H1 (cell line): ENCODE data around the gene RAB26. TPM values are rescaled to one million over a fixed set of nuclear protein-coding genes. Genes with fewer than 3 reads are reported as not detected.
A peak's percentile ranks its signal among the peaks of the same experiment; 100 is the strongest.

Experiments used
- CTCF ChIA-PET: fragments of 300-600 bp; sonication (Branson Sonifier 250); formaldehyde crosslinking; loops from one replicate; lab custom pipeline; 2021; ENCODE audit not compliant: partially characterized antibody; lab: Charles Lee
- POLR2A ChIA-PET: fragments of 300-600 bp; sonication (Branson Sonifier 250); formaldehyde crosslinking; loops from one replicate; lab custom pipeline; 2021; ENCODE audit warnings: inconsistent platforms; ENCODE audit not compliant: partially characterized antibody; lab: Charles Lee
- DNase-seq, 2 experiments: peaks; one replicate each; pipeline versions ENCODE4 v3.0.0 to v3.0.0-alpha.2; 2010 to 2022; ENCODE audit warnings: low spot score in 2 of 2, low read depth in 1 of 2, mixed read lengths in 1 of 2
- FAIRE-seq: peaks from 2 replicates; lab custom pipeline; 2011; peaks lifted over from hg19 to GRCh38; lab: Jason Lieb, UNC
- H2AFZ ChIP-seq: 2 replicates; pipeline ENCODE4 v1.8.1; 2012; ENCODE audit warnings: low read length, inconsistent platforms
- H2AK5ac ChIP-seq: 2 replicates; pipeline ENCODE4 v1.6.1; 2013; ENCODE audit warnings: low read depth, low read length
- H2BK120ac ChIP-seq: replicated peaks from 2 replicates; pipeline ENCODE3; 2013; ENCODE audit warnings: low read depth, low read length, inconsistent platforms
- H2BK12ac ChIP-seq: 2 replicates; pipeline ENCODE4 v1.6.1; 2013; ENCODE audit warnings: low read depth, low read length
- H2BK15ac ChIP-seq: 2 replicates; pipeline ENCODE4 v1.6.1; 2013; ENCODE audit warnings: low read length
- H2BK20ac ChIP-seq: 2 replicates; pipeline ENCODE4 v1.6.1; 2013; ENCODE audit warnings: low read length
- H2BK5ac ChIP-seq: 2 replicates; pipeline ENCODE4 v1.6.1; 2013; ENCODE audit warnings: low read depth, low read length
- H3K14ac ChIP-seq: 2 replicates; pipeline ENCODE4 v1.6.1; 2013; ENCODE audit warnings: inconsistent platforms; ENCODE audit not compliant: insufficient read length
- H3K18ac ChIP-seq: 2 replicates; pipeline ENCODE4 v1.6.1; 2013; ENCODE audit warnings: low read length; ENCODE audit errors: extremely low read depth
- H3K23ac ChIP-seq: 2 replicates; pipeline ENCODE4 v1.6.1; 2013; ENCODE audit warnings: inconsistent platforms; ENCODE audit not compliant: insufficient read length
- H3K23me2 ChIP-seq: 2 replicates; pipeline ENCODE4 v1.6.1; 2013; ENCODE audit warnings: low read depth, low read length
- H3K27ac ChIP-seq: 2 replicates; pipeline ENCODE4 v1.6.1; 2011; ENCODE audit warnings: low read depth, low read length, inconsistent platforms
- H3K27me3 ChIP-seq, 4 experiments: replicated peaks in 1 of 4; 1 replicate in 1 of 4; 2 replicates in 3 of 4; pipeline versions ENCODE4 v1.6.1 to v1.8.1; 2011 to 2013; ENCODE audit warnings: low read length in 3 of 4, mild to moderate bottlenecking in 3 of 4, inconsistent platforms in 2 of 4, mixed read lengths in 2 of 4, moderate library complexity in 1 of 4; ENCODE audit not compliant: control insufficient read depth in 3 of 4, insufficient read depth in 3 of 4; ENCODE audit errors: extremely low read depth in 1 of 4
- H3K36me3 ChIP-seq, 4 experiments: 2 replicates each; pipeline versions ENCODE4 v1.6.1 to v1.8.1; 2011 to 2013; ENCODE audit warnings: mild to moderate bottlenecking in 4 of 4, low read length in 3 of 4, moderate library complexity in 2 of 4, control low read depth in 1 of 4, inconsistent platforms in 1 of 4; ENCODE audit not compliant: insufficient read depth in 4 of 4, control insufficient read depth in 2 of 4
- H3K4ac ChIP-seq: replicated peaks from 2 replicates; pipeline ENCODE3; 2013; ENCODE audit warnings: low read length, low read depth, mixed read lengths, inconsistent platforms; ENCODE audit not compliant: insufficient read length
- H3K4me1 ChIP-seq, 4 experiments: replicated peaks in 1 of 4; 1 replicate in 1 of 4; 2 replicates in 3 of 4; pipeline versions ENCODE4 v1.6.1 to v1.8.1; 2011 to 2013; ENCODE audit warnings: low read length in 3 of 4, inconsistent platforms in 2 of 4, mixed read lengths in 1 of 4; ENCODE audit not compliant: insufficient read depth in 4 of 4, control insufficient read depth in 3 of 4
- H3K4me2 ChIP-seq, 2 experiments: 2 replicates each; pipeline versions ENCODE4 v1.6.1 to v1.8.1; 2011 to 2013; ENCODE audit warnings: low read depth in 2 of 2, low read length in 2 of 2, control low read depth in 1 of 2, inconsistent platforms in 1 of 2, mild to moderate bottlenecking in 1 of 2; ENCODE audit not compliant: insufficient read depth in 1 of 2
- H3K4me3 ChIP-seq, 4 experiments: fragments of 200-600, 300-600 bp in 1 of 4; sonication (generic), shearing (Covaris generic), sonication (Bioruptor Twin) in 1 of 4; 2 replicates each; pipeline versions ENCODE4 v1.5.1 to v1.8.1; 2011 to 2016; ENCODE audit warnings: low read length in 4 of 4, low read depth in 3 of 4, control low read depth in 2 of 4, inconsistent platforms in 2 of 4, mild to moderate bottlenecking in 2 of 4, mixed read lengths in 1 of 4, moderate library complexity in 1 of 4; ENCODE audit not compliant: insufficient read depth in 2 of 4; ENCODE audit errors: extremely low read depth in 1 of 4
- H3K56ac ChIP-seq: replicated peaks from 2 replicates; pipeline ENCODE3; 2013; ENCODE audit warnings: low read depth, mild to moderate bottlenecking, mixed read lengths, low read length, inconsistent platforms; ENCODE audit not compliant: insufficient read length
- H3K79me1 ChIP-seq: 2 replicates; pipeline ENCODE4 v1.6.1; 2013; ENCODE audit warnings: low read depth, low read length, control low read depth
- H3K79me2 ChIP-seq, 2 experiments: 2 replicates each; pipeline versions ENCODE4 v1.6.1 to v1.8.1; 2012 to 2013; ENCODE audit warnings: low read length in 2 of 2, mild to moderate bottlenecking in 2 of 2, inconsistent platforms in 1 of 2; ENCODE audit not compliant: insufficient read depth in 2 of 2, control insufficient read depth in 1 of 2
- H3K9ac ChIP-seq, 4 experiments: replicated peaks in 1 of 4; 1 replicate in 1 of 4; 2 replicates in 3 of 4; pipeline versions ENCODE4 v1.6.1 to v1.8.1; 2011 to 2013; ENCODE audit warnings: low read depth in 3 of 4, low read length in 3 of 4, control low read depth in 2 of 4, mild to moderate bottlenecking in 2 of 4, moderate library complexity in 2 of 4, inconsistent platforms in 1 of 4; ENCODE audit errors: extremely low read depth in 1 of 4
- H3K9me3 ChIP-seq, 2 experiments: 2 replicates each; pipeline versions ENCODE4 v1.6.1 to v1.8.1; 2012 to 2013; ENCODE audit warnings: mild to moderate bottlenecking in 2 of 2, moderate library complexity in 2 of 2, control low read depth in 1 of 2, inconsistent platforms in 1 of 2, low read depth in 1 of 2, low read length in 1 of 2, mixed read lengths in 1 of 2; ENCODE audit not compliant: insufficient read depth in 2 of 2
- H4K20me1 ChIP-seq, 2 experiments: replicated peaks in 1 of 2; 2 replicates each; pipeline versions ENCODE3 to v1.8.1; 2011 to 2013; ENCODE audit warnings: inconsistent platforms in 2 of 2, low read length in 2 of 2, mild to moderate bottlenecking in 1 of 2; ENCODE audit not compliant: insufficient read depth in 2 of 2, control insufficient read depth in 1 of 2
- H4K5ac ChIP-seq: 2 replicates; pipeline ENCODE4 v1.6.1; 2013; ENCODE audit warnings: low read length, low read depth, mixed read lengths, inconsistent platforms; ENCODE audit not compliant: insufficient read length
- H4K8ac ChIP-seq: 2 replicates; pipeline ENCODE4 v1.8.0; 2013; ENCODE audit warnings: mild to moderate bottlenecking, moderate library complexity, low read length, inconsistent platforms; ENCODE audit not compliant: insufficient read depth; ENCODE audit errors: extremely low read depth
- H4K91ac ChIP-seq: replicated peaks from 2 replicates; pipeline ENCODE3; 2013; ENCODE audit warnings: low read length, mixed read lengths, inconsistent platforms; ENCODE audit not compliant: insufficient read length
- KDM1A ChIP-seq: fragments of 200-600, 300-600 bp; sonication (generic); IDR thresholded peaks from 2 replicates; pipeline ENCODE4 v1.7.1; 2016; ENCODE audit warnings: mild to moderate bottlenecking, low read length, borderline replicate concordance
- WGBS, 2 experiments: shearing (Covaris generic) in 1 of 2; methylation state at CpG; one replicate each; pipeline versions ENCODE4 v1.1.6 to v1.1.7; 2013 to 2015; ENCODE audit warnings: low lambda C conversion rate in 2 of 2, mixed read lengths in 2 of 2, inconsistent platforms in 1 of 2, low coverage in 1 of 2, missing lambda C conversion rate in 1 of 2; ENCODE audit not compliant: insufficient replicate concordance in 2 of 2, insufficient coverage in 1 of 2, insufficient read length in 1 of 2; ENCODE audit errors: extremely low coverage in 1 of 2, missing lambda C conversion rate in 1 of 2; 5-methylcytosine and 5-hydroxymethylcytosine counted together
- polyA plus RNA-seq, 7 experiments: library from polyadenylated mRNA; depleted of rRNA in 3 of 7; stranded (reverse) in 5 of 7; unstranded in 2 of 7; fragments of >200 nt in 5 of 7; fragments of 200-250 nt in 2 of 7; gene quantifications; 1 replicate in 5 of 7; 2 replicates in 1 of 7; 4 replicates in 1 of 7; pipeline versions ENCODE4 v1.2.1 to v1.2.3, GENCODE V29; 2011 to 2013; ENCODE audit warnings: missing spikeins in 2 of 7, mixed read lengths in 2 of 7
- total RNA-seq: library from RNA; stranded (reverse); fragmentation: NEBNext Ultra II Directional; extraction: Animal tissue kit (Norgen Biotek cat#: 25700); gene quantifications from 2 replicates; pipeline ENCODE4 v1.2.1, GENCODE V29; 2021

Gene RAB26
- total and polyA plus RNA-seq, 2 of the 8 experiments (the other 6 are each of a cell fraction or from before 2014, with no cell fraction given) = 4.3 to 5.4 TPM

DNA sequence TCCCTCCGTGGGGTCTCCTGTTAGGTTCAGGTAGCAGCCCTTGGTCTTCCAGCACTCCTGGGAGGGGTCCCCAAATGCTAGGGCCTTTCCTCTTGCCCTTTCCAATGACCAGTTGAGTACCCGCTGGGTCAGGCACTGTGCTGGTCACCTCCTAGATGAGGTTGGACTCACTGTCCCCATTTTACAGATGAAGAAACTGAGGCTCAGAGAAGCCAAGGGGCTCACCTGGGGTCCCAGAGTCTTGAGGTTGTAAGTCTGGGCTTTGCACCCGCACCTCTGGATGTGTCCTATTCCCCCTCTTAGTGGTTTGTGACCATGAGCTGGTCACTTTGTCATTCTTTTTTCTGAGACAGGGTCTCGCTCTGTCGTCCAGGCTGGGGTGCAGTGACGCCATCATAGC lies 49.3 kb downstream of the RAB26 start:
- Histone ChIP-seq H3K23me2 (peaks cover 8% of the 10 kb centered on the region; the same call in 1 of the 2 replicates), H2BK120ac (no peak overlapping the region), H3K56ac (no peak overlapping the region), H3K9ac (no peak overlapping the region), H4K91ac (peak overlapping the region; percentile 85), H2BK12ac (no peak overlapping the region), H3K18ac (no peak overlapping the region), H3K9me3 (no peaks in the 10 kb centered on the region), H2BK20ac (no peak overlapping the region), H2BK15ac (peak overlapping the region; percentile 72; the same call in 1 of the 2 replicates), H3K4ac (no peak overlapping the region), H4K20me1 (peaks cover 4 to 14% of the 10 kb centered on the region in 2 experiments), H3K79me1 (no peaks in the 10 kb centered on the region), H2AFZ (no peak overlapping the region), H2BK5ac (no peak overlapping the region), H3K79me2 (no peaks in the 10 kb centered on the region), H3K4me3 (no peak overlapping the region), H3K4me1 (peaks cover 0 to 10% (median 3%) of the 10 kb centered on the region in 4 experiments; a peak in 4 of 7 replicates), H2AK5ac (no peak overlapping the region), H3K14ac (no peak overlapping the region), H3K36me3 (no peaks in the 10 kb centered on the region), H3K23ac (no peak overlapping the region), H3K4me2 (no peak overlapping the region; a peak in 1 of 4 replicates), H3K27me3 (peaks cover 4 to 34% (median 24%) of the 10 kb centered on the region in 4 experiments), H4K5ac (no peak overlapping the region), H3K27ac (no peak overlapping the region), H4K8ac (peak overlapping the region; percentile 14; the same call in 1 of the 2 replicates)
- 80% methylated on average over 6 of the region's 6 CpGs; no CpG with 5 or more reads in 1 of the 2 experiments for WGBS, 2 experiments
- ChIA-PET POLR2A (interaction anchor here (0.8 to 6.9 kb wide), 12 partner anchors 8 to 65 kb away, joined by 3 to 63 read pairs (median 6); partner anchors contain the start of genes BRICD5, DNASE1L2, ECI1 and MLST8), CTCF (interaction anchor here (0.9 to 1.8 kb wide), 2 partner anchors 13 to 39 kb away, joined by 3 to 6 read pairs; partner anchors contain the start of gene DNASE1L2)
- DNase-seq (no peak), FAIRE-seq (no peak)
- peak; percentile 46; the same call in 1 of the 2 replicates for TF ChIP-seq KDM1A
